Suppressor macrophage (primary cell): Measurements from ENCODE around the gene SULT1A3.
A peak's percentile ranks its signal among the peaks of the same experiment; 100 is the strongest.
"Not testable (repeated sequence)": the region's sequence is repeated elsewhere in the genome, so short reads cannot be mapped to it uniquely, and the experiment has no call there.

Experiments
- DNase-seq, 4 experiments: peaks; one replicate each; pipeline ENCODE4 v3.0.0-alpha.2; 2020 to 2022

The SULT1A3 gene

GRCh38 chr16:30186782-30187555 is 12.1 kb upstream of the SULT1A3 start:
- DNase-seq, result peak; percentile 83 to 92 (median 88)

DNA sequence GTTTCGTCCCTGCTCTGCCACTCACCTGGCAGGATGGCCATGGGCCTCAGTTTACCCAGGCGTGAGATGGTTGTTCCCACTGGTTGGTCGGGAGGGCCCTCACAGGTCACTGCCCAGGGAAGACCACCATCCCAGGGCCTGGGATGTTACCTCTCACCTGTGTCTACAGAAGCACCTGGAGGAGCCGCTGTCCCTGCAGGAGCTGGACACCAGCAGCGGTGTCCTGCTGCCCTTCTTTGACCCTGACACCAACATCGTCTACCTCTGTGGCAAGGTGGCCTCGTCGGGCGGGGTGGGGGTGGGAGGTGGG is 11.5 kb upstream of the SULT1A3 start:
- no peak for DNase-seq

DNA sequence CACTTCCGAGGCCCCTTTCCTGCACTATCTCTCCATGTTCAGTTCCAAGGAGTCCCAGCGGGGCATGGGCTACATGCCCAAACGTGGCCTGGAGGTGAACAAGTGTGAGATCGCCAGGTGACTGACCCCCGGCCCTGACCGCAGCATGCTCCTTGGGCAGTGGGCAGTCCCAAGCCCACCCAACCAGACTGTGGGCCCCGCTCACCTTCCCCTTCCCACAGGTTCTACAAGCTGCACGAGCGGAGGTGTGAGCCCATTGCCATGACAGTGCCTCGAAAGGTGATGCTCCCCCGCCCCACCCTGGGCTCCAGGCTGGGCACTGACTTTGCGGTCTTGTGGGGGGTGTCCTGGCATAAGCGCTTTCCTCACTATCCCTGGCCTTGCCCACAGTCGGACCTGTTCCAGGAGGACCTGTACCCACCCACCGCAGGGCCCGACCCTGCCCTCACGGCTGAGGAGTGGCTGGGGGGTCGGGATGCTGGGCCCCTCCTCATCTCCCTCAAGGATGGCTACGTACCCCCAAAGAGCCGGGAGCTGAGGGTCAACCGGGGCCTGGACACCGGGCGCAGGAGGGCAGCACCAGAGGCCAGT is 11.0 kb upstream of the SULT1A3 start:
- DNase-seq, result no peak

DNA sequence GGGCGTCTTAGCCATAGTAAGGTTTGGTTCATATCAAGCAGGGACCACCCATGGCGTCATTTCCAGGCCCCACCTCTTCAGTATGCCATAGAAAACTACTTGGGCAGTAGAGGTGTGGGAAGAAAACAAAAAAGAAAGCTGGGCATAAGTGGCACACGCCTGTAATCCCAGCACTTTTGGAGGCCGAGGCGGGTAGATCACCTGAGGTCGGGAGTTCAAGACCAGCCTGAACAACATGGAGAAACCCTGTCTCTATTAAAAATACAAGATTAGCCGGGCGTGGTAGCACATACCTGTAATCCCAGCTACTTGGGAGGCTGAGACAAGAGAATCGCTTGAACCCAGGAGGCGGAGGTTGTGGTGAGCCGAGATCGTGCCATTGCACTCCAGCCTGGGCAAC is 7.9 kb upstream of the SULT1A3 start:
- DNase-seq, result not testable (repeated sequence)

- not testable (repeated sequence) for DNase-seq
Measured at GRCh38 chr16:30193098-30193497, 6.0 kb upstream of the SULT1A3 start.

GRCh38 chr16:30193615-30194014 is 5.4 kb upstream of the SULT1A3 start, which contains the start of the genes BOLA2B and SLX1A:
BOLA2B (minus strand) TSS chr16:30193666; CDS start chr16:30193595, 71 bp downstream.
SLX1A (plus strand) TSS chr16:30193875; CDS start chr16:30194085, 210 bp downstream.
- DNase-seq, result not testable (repeated sequence)

- not testable (repeated sequence) for DNase-seq
Measured at GRCh38 chr16:30194172-30194925, 4.7 kb upstream of the SULT1A3 start.

- DNase-seq, result not testable (repeated sequence)
Measured at GRCh38 chr16:30197001-30197400, 2.1 kb upstream of the SULT1A3 start.

DNA sequence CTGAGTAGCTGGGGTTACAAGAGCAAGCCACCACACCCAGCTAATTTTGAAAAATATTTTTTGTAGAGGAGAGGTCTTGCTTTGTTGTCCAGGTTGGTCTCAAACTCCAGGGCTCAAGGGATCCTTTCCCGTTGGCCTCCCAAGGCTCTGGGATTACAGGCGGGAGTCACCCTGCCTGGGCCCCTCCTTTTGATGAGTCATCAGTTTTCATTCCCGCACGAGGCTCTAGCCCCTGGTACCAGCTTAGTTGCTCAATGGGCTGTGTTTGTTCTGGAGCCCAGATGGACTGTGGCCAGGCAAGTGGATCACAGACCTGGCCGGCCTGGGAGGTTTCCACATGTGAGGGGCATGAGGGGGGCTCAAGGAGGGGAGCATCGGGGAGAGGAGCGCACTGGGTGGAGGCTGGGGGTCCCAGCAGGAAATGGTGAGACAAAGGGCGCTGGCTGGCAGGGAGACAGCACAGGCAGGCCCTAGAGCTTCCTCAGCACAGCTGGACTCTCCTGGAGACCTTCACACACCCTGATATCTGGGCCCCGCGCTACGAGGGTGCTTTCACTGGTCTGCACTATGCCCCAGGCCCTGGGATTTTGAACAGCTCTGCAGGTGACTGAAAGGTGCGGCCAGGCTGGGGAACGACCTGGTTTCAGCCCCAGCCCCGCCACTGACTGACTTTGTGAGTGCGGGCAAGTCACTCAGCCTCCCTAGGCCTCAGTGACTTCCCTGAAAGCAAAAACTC is 721 bp downstream of the SULT1A3 start:
- DNase-seq, result not testable (repeated sequence)

GRCh38 chr16:30205541-30206236 is 6.6 kb downstream of the SULT1A3 start:
- not testable (repeated sequence) for DNase-seq

DNA sequence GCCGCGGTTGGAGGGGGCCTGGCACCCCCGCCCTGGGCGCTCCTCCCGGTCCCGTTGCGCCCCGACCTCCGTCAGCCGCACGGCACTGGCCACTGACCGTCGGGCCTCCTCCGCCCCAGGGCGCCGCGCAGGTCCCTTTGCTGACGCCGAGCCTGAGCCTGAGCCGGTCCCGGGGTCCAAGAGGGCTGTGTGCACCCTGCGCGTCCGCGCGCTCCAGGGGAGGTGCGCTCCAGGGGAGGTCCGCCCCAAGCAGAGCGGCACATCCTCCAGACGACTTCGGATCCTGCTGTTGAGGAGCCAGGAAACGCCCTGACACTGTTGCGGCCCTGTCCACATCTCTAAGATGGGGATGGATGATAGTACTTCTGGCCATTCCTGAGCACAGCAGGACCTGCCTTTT is 7.2 kb downstream of the SULT1A3 start:
- not testable (repeated sequence) for DNase-seq

- DNase-seq, result not testable (repeated sequence)
Measured at GRCh38 chr16:30207063-30207704, 8.1 kb downstream of the SULT1A3 start.

DNA sequence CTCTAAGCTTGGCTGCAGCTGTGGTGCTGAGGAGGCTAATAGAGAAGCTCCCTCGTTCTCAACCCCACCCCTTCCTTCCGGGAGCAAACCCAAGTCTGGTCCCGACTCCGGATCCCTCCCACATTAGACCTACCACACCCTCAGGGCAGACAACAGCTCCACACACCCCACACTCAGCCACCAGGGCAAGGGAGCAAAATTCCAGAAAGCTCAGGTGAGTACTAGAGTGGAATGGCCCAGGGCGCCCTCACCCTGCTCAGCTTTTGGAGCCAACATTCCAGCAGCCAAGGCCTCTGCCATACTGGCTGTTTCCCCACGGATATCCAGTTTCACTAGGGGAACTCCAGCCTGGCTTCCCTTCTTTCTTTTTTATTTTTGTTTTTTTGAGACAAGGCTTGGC is 10.0 kb downstream of the SULT1A3 start:
- DNase-seq, result not testable (repeated sequence)

- DNase-seq, result not testable (repeated sequence)
Measured at GRCh38 chr16:30211414-30211813, 12.4 kb downstream of the SULT1A3 start.

DNA sequence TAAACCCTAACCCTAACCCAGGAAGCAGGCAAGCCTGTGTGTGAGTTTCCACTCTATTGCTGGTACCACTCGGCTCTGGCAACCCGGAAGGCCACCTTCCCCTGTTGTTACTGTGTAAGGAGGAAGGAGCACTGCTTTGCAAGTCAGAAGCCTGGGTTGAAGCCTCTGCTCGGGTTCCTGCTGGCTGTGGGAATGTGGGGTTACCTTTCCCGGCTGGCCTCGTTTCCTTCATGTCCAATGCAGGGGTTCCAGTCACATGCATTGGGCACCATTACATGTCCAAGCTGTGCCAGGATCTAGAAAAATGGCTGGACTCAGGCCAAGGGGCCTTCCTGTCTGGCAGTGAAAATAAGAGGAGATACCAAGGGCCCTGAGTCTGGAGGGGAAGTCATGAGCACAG is 18.0 kb downstream of the SULT1A3 start:
- not testable (repeated sequence) for DNase-seq

DNA sequence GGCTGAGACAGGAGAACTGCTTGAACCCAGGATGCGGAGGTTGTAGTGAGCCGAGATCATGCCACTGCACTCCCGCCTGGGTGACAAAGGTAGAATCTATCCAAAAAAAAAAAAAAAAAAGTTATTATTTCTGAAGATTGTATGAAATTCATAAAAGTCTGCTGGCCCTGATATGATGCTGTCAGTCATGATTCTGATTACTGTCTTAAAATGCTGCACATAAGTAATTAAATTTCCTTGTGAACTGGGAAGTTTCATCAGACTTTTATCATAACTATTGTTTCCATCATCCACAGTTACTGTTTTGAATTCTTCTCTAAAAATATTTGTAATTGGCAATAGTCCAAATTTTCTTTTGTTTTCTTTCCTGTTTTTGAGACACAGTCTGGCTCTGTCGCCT is 49.3 kb downstream of the SULT1A3 start, which contains the start of gene NPIPB13:
TSS of gene NPIPB13 (minus strand) at position 101 of the 400 bp plus-strand sequence. CDS start 2,906 bp downstream, outside the sequence.
- not testable (repeated sequence) for DNase-seq
